ENCODE results near the gene MOB3B.

The MOB3B gene

DNA sequence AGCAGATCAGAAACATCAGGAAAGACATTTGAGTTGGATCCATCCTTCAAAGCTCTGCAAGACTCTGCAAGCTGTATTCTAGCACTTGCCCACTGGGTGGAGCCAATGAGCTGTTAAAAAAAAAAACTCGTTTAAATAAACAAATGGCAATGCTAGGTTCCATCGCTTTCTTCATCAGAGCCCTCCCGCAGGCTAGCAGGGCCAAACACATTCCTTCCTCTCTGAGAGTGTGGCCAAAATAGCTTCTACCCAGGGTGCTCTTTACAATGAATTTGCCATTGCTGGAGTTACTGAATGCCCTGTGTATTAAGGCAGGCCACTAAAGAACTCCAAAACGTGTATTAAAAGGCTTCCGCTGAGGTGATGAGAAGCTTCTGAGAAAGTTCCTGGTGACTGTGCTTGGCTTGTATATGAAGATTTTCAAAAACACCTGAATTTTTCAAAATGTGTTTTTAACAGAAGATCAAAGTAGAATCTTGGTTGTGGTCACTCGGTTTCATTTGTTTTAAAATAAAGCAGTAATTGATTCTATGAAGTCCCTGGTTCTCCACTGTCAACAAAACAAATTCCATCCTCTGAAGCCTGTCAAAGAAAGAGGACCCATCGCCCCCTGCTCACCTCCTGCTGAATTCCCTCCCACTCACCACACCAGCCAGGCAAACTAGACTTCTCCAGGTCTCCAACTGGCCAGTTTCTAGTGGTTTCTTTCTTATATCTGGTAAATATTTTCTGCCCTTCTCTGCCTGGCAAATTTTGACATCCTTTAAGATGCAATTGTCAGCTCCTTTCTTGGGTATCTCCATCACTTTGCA lies 196.2 kb downstream of the MOB3B start:
- DNase-seq = peak; percentile 80

- DNase-seq = no peak
Observed at GRCh38 chr9:27331393-27331792, 198.2 kb downstream of the MOB3B start.

DNA sequence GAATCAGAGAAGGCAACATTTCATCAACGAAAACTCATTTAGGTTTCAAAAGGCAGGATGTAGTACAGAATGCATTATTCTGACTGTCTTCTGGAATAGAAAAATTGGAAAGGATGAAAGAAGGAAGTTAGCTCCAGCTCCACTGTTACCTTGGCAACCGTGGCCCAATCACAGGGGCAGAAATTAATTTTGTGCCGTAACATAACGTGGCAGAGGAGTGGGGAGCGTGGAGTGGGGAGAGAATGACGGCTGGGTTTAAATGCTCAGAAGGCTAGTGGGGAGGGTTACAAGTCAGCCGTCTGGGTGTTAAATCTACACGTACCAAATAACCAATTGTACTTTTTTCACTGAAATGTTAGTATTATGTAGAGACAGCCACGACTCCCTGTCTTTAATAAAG lies 200.3 kb downstream of the MOB3B start:
- no peak for DNase-seq

- no peak for DNase-seq
Observed at GRCh38 chr9:27328483-27328882, 201.1 kb downstream of the MOB3B start.

DNA sequence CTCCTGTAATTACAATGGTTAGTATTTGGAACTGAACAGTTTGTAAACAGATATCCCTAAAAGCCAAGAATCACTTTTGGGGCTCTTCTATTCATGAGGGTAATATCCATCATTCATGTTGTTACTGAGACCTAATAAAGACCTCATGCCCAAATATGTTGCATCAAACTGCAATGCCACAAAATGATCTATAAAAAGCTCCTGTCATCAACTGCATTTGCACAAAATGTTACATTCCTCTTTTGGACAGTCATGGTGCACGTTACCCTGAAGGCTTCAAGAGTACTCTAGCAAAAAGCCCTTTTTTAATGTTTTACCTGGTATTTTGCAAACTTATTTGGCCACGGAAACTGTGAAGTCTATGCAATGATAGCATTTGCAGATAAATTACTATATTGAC lies 218.4 kb downstream of the MOB3B start:
- no peak for DNase-seq

- no peak for DNase-seq
Observed at GRCh38 chr9:27310582-27310981, 219.0 kb downstream of the MOB3B start.

- DNase-seq = no peak
Observed at GRCh38 chr9:27308691-27309390, 220.8 kb downstream of the MOB3B start.

GRCh38 chr9:27304521-27304920 lies 225.1 kb downstream of the MOB3B start:
- DNase-seq = no peak

- peak; percentile 3 for DNase-seq
Observed at GRCh38 chr9:27303219-27303618, 226.4 kb downstream of the MOB3B start.

DNA sequence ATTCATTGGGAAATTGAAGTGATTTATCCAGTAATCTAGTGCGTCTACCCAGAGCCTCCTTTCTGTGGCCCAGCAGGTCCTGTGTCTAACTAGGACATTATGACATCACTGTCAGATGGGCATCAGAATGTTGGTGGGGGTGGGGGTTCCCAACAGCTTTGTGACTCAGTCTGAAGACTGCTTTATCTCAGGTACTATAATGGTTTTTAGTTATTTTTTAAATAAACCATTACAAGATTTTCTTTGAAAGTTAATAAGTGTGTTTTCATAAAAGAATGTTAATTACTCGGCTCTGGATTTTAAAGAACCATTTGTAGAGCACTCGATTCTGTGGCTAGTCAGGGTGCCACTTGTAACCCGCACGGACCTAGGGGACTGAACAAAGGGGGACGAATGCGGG lies 232.6 kb downstream of the MOB3B start, which contains the start of gene EQTN:
TSS of gene EQTN (minus strand) at position 101 of the 400 bp plus-strand sequence. CDS start at position 6, 95 bp downstream.
- no peak for DNase-seq

- no peak for DNase-seq
Observed at GRCh38 chr9:27293996-27294395, 235.6 kb downstream of the MOB3B start.

- peak; percentile 25 for DNase-seq
Observed at GRCh38 chr9:27292659-27293405, 236.8 kb downstream of the MOB3B start.

- DNase-seq = no peak
Observed at GRCh38 chr9:27291292-27291691, 238.3 kb downstream of the MOB3B start.

DNA sequence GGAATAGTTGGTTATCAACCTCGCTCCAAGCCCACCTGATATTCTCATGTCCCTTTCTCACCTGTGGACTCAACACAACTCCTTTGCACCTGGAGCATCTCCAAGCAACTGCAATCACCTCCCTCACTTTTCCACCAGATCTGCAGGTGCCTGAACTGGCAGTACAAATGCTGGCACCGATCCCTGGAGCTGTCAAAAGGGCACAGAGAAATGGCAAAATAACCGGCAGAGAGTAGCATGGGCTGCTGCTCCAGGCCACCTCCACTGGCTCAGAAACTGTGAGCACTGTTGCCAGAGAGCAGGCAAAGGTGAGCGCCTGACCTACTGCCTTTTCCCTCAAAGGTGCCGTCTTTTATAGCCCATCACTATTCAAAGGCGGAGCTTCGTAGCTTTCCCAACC lies 247.3 kb downstream of the MOB3B start:
- no peak for DNase-seq

- DNase-seq = no peak
Observed at GRCh38 chr9:27280860-27281259, 248.8 kb downstream of the MOB3B start.

DNA sequence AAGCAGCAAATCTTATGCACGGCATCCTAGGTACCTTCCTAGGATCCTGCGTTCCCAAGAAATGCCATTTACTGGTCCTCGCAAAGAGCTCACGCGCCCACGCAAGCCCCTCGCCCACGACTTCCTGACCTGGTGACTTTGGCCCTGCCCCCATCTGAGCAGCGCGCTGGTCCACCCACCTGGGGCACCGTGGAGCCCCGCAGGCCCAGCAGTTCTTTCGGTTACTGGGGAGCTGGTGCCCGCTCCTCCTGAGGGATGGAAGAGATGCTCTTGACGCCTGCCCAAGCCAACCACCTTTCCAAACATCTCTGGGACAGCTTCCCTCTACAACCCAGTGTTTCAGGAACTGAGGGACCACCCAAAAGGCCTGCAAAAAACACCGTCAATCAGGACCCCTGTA lies 249.4 kb downstream of the MOB3B start:
- no peak for DNase-seq

GRCh38 chr9:27279611-27280010 lies 250.0 kb downstream of the MOB3B start:
- DNase-seq = no peak

DNA sequence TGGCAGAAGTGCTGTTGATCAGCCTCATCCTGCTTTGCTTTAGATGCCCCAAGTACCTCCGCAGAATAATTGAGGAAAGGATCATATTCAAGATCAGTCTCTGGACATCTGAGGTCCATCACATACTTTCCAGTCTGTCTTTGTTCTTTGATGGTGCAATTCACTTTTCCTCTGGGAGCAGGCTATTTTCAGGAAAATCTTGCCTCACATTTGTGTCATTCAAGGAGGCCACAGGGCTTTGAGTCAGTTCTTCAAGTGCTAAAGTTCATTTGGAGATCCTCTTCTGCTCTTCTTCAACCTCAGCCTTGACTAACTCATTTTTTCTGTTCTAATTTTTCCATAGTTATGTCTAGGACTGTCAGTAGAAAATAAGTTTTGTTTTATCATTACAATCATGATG lies 251.2 kb downstream of the MOB3B start:
- DNase-seq = no peak

DNA sequence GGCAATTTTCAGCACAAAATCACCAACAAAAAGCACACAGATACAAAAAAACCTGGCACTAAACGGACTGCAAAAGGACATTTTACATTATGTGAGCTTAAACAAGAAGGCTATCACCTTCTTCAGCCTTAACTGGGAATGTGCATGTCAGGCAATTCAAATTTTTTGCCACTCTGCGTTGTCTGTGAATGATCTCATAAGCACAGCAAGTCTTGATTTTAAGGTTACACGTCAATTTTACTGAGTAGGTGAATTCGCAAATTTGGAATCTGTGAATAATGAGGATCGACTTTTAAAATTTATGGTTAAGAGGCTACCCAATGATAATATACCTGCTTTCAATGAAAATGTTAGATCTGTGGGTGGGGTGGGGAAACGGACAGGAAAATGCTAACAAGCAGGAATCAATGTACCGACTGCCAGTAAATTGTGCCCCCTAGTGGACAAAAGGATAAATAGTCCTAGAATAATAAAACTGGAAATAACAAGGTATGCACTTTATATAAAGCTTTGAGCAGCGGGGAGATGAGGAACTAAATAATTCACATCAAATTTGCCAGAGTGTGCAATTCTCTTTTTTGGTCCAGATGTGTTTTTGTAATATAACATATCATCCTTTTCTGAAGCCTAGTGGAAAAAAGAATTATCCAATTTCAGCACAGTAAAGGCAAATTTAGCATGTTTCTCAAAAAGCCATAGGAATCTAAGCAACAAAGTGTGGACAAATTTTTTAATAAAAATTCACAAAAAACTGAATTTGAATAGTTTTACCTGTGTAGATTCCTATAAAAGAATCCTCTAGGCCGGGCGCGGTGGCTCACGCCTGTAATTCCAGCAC lies 253.2 kb downstream of the MOB3B start:
- peak; percentile 57 for DNase-seq
